HG02678 (cell line): ENCODE measurements around the gene GALNT18.
"Not testable (repeated sequence)": the region's sequence is repeated elsewhere in the genome, so short reads cannot be mapped to it uniquely, and the experiment has no call there.

Source experiments
- ATAC-seq: cut with Tn5 transposase; IDR thresholded peaks from one replicate; pipeline ENCODE4 v1.9.1; 2021; ENCODE audit warnings: mild to moderate bottlenecking, moderate library complexity; ENCODE audit not compliant: unreplicated experiment

The GALNT18 gene

DNA sequence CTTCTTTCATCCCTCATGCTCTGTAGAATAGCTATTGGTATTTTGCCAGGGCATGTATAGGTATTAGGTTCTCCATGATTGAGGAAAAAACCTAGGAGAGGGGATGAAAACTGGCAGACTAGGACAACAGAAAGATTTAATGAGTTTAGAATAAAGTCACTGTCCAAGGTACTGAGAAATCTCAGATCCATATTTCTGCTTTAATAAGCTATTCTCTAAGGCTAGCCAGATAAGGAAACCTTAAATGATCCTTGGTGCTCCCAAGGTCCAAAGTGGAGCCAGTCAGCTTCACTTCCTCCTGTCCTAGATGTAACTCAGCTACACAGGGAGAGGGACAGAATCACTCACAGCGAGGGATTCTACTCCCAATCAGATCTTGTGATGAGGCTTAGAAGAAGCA is 255.0 kb downstream of the GALNT18 start:
- no peak for ATAC-seq

DNA sequence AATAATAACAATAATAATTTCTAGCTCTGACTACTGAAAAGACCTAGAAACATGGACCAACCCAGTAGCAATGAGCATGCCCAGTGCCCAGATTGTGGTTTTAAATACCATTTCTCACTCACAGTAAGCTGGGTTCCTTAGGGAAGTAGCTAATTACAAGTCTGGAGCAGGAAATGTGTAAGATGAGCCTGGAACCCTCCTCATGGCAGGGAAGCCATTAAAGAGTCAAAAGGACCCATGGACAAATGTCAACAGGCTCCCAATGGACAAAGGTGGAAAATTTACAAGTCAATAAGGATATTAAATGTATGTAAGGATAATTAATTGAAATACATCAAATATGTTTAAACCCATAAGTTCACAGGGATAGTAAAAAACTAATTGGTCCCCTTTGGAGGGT is 258.1 kb downstream of the GALNT18 start:
- ATAC-seq, result no peak

DNA sequence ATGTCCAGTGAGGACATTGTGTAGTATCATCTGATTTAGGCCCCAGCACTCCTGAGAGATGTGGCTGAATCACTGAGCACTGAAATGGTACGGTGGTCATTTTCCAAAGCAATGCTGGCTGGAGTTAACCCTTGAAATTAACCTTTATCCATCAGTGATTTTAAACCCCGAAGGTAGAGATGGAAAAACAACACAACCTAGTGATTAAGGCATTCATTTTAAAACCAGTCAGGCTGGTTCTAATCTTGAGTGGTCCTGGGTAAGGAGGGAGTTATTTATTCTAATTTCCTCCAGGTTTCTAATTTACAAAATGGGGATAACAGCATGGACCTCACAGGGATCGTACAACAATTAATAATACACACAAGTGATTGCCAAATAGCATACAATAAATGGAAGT is 262.2 kb downstream of the GALNT18 start:
- ATAC-seq, result no peak

DNA sequence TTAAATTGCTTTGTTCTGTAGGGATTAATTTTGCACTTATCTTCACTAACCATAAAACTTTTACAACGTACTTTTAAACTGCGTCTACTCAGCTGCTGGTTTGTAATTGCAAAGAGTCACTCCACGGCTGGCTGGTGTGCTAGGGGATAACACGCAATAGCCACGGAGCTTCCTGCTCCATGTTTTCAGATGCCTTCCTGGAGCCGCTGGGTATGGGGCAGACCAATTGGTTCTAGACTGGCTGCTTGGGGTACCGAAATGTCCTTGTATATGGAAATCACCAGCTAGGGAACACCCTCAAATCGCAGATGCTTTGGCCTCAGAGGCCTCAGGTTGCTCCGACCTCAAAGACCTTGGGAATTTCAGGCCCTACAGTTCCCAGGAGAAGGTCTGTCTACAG is 265.0 kb downstream of the GALNT18 start:
- no peak for ATAC-seq

GRCh38 chr11:11352878-11353277 is 268.9 kb downstream of the GALNT18 start, which contains the start of gene CSNK2A3:
Gene CSNK2A3, minus strand, starts transcription at chr11:11353250. Its CDS starts 131 bp downstream, at chr11:11353119.
- ATAC-seq, result not testable (repeated sequence)

- ATAC-seq, result not testable (repeated sequence)
Observed at GRCh38 chr11:11351851-11352250, 270.0 kb downstream of the GALNT18 start.

DNA sequence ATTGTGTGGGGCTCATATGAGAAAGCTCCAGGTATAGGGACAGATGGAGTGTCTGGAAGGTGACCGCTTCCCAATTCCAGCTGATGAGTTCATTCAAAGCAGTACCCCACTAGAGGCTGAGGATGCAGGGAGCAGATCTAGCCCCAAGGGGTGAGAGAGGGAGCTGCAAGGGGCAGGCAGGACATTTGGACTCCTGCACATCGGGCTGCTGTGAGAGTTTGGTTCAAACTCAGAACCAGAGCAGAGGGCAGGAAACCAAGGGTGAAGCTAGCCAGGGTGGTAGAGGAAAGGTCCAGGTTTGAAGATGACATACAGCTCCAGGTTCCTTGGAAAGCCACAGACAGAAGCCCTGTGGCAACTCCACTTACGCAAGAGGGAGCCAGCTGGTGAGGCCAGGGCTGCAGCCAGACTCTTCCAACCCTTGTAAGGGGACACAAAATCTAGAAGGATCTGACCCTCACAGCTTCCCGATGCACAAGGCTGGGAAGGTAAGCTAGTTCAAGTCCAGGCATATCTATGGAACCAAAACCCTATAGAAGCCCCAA is 270.7 kb downstream of the GALNT18 start:
- no peak for ATAC-seq

DNA sequence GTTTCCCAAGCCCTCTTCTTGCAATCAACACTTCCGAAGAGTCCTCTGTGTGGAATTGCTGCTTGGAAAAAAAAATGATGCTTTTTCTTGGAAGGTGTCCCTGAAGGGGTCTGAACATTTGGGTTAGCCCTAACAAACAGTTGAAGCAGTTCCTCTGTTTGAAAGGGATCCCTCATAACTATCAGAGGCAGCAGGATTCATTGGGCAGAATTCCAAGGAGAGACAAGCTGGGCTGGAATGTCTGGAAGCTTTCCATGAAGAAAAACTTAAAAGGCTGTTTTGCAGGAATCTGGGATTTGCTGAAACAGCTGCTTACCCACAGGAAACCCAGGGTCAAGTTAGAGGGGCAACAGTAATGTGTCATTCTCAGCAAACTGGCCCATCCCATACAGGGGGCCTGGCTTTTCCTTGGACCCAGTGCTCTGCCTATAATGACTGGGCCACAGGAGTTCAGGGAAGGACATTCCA is 271.9 kb downstream of the GALNT18 start:
- ATAC-seq, result no peak

DNA sequence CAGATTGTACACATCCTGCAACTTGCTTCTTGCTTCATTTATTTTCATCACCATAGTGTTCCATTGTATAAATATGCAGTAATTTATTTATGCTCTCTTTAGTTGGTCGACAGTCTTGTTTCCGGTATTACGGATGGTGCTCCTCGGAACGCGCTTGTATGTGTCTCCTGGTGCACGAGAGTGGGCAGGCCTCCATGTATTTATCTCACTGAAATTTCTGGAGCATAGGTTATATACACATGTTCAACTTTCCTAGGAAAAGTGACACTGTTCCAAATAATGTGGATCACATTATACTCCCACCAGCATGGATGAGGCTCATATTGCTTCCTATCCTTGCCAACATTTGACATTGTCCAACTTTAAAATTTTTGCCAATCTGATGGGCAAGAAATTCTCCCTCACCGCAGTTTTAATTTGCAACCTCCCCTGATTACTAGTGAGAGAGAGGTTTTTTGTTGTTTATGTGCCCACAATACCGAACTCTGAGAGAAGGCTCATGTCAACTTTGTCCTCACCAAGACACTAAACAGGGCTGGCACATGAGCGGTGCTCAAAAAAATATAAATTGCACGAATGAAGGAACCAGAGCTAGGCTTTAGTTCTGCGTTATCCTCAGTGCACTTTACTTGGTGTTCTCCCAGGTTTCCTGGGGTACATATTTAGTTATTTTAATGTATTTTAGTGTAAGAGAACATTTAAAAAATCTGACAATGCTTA is 272.5 kb downstream of the GALNT18 start:
- no peak for ATAC-seq

DNA sequence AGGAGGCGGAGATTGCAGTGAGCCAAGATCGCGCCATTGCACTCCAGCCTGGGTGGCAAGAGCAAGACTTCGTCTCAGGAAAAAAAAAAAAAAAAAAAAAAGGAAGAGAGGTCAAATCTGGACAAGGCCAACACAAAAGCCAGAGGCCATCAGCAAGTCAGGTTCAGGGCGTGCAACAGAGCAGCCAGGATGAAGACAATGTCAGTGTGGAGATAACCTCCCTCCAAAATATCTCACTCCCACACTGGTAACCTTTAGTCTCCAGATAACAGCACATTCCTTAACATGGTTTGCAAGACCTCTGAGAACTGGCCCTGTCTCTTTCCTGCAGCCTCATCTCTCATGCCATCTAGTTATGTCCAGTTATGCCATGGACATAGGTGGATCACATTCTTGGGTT is 273.5 kb downstream of the GALNT18 start:
- no peak for ATAC-seq

DNA sequence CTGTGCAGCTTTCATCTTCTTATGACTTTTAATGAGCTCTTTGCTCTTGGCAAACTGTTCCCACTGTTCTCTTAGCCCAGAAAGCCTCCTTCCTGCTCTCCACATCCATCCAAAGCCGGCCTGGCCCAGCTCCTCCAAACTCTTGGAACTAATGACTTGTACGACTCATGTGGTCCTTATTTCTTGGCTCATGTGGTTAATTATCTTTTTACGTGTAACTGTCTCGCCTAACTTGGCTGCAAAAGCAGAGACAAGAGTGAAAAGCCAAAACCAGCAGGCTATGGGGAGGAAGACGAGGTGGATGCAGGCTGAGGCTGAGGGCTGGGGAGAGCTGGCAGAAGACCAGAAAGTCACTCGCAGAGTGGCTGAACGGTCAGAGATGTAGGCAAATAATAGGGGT is 274.2 kb downstream of the GALNT18 start:
- ATAC-seq, result no peak

DNA sequence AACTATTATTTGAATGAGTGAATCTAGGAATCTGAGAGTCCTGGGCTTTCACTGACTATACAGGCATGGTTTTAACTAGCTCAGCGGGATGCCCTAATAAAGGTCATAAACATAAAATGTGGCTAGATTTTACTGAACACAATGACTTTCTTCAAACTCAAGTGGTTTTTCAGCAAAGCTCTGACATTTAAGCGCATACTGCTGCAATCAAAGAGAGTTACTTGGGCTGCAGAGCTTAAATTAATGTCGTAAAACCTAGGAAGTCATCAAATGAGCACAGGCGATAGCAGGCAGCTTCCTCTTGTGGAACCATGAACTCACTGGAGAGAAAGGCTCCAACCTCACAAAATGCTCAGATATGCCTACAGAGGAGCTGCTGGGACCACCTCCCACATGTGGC is 275.5 kb downstream of the GALNT18 start:
- ATAC-seq, result no peak

DNA sequence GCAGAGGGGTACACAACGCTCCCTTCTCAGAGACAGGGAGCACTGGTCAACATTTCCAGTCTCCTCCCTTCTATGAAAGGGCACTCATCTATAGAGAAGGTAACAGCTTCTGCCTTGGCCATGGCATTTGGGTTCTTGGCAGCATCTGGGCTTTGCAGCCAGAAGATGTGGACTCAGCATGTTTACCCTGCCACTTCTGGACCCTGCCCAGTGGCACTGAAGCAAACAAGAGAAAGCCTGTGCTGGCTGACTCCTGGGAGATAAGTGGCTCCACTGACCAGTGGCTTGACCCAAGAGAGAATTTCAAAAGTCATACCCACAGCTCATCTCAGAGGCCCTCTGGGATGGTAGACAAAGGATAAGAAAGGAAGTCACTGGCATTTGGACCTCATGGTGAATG is 276.7 kb downstream of the GALNT18 start:
- no peak for ATAC-seq

GRCh38 chr11:11344045-11344444 is 277.8 kb downstream of the GALNT18 start:
- ATAC-seq, result no peak

GRCh38 chr11:11338304-11338703 is 283.5 kb downstream of the GALNT18 start:
- ATAC-seq, result no peak

DNA sequence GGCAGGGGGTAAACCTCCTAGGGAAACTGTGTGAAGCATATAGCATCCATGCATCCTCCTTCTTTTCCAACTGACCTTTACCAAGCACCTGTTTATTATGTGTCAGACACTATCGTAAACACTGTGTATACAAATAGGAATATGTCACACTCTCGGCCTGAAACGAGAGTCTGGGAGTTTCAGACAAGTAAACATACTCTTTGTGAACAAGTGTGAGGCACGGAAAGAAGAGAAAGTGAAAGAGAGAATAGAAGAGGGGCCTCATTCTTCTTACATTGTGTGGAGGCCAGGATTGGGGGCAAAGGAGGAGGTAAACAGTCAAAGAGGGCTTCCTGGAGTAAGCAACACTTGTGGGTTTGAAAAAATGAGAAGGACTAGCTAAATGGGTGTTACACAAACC is 285.1 kb downstream of the GALNT18 start:
- ATAC-seq, result no peak

GRCh38 chr11:11335043-11335442 is 286.8 kb downstream of the GALNT18 start:
- ATAC-seq, result no peak

- ATAC-seq, result no peak
Observed at GRCh38 chr11:11334607-11335006, 287.2 kb downstream of the GALNT18 start.

- no peak for ATAC-seq
Observed at GRCh38 chr11:11332141-11332710, 289.6 kb downstream of the GALNT18 start.

DNA sequence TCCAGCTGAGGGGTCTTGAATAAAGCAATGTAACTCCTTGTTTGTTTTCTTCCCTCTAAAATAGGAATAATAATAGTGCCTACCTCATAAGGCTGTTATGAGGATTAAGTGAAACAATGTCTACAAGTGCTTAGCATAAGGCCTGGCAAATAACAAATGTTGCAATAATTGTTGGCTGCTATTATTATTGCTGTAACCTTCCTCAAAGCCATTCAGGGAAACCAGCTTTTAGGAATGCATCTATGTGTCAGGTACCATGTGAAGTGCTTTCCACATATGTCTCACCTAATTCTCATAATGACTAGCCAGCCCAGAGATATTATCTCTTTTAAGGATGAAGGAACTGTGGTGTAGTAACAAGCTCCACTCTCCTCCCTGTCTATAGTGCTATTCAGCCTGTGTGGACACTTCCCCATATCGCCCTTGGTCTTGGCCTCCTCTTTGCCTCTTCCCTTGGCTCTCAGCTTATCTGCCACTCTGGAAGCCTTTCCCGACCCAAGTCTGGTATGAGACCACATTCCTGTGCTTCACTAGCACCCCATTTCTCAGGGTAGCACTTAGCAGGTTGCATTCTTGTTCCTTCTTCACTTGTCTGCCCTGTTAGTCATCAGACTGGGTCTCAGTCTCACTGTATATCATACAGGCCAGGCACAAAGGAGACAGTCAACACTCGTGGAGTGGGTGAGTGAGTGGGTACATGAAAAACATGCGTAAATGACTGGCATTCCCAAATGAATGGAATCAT is 292.6 kb downstream of the GALNT18 start:
- ATAC-seq, result no peak

- ATAC-seq, result no peak
Observed at GRCh38 chr11:11324090-11324489, 297.7 kb downstream of the GALNT18 start.

- no peak for ATAC-seq
Observed at GRCh38 chr11:11322101-11322500, 299.7 kb downstream of the GALNT18 start.
